HUES64 (cell line): ENCODE measurements around the gene ZNF10.

Source experiments
- H3K27ac ChIP-seq: 2 replicates; pipeline ENCODE4 v1.7.0; 2013; ENCODE audit warnings: low read depth, low read length, inconsistent platforms
- H3K27me3 ChIP-seq: 2 replicates; pipeline ENCODE4 v1.6.1; 2013; ENCODE audit warnings: mild to moderate bottlenecking, low read length; ENCODE audit not compliant: insufficient read depth
- H3K36me3 ChIP-seq: 2 replicates; pipeline ENCODE4 v1.6.1; 2013; ENCODE audit warnings: mild to moderate bottlenecking, low read length; ENCODE audit not compliant: insufficient read depth
- H3K4me1 ChIP-seq: 2 replicates; pipeline ENCODE4 v1.6.1; 2013; ENCODE audit warnings: mild to moderate bottlenecking, low read length, moderate library complexity; ENCODE audit not compliant: insufficient read depth
- H3K4me3 ChIP-seq: 2 replicates; pipeline ENCODE4 v1.5.1; 2013; ENCODE audit warnings: mild to moderate bottlenecking, low read length, moderate library complexity
- H3K9ac ChIP-seq: 2 replicates; pipeline ENCODE4 v1.6.1; 2013; ENCODE audit warnings: mild to moderate bottlenecking, low read depth, low read length
- H3K9me3 ChIP-seq: 2 replicates; pipeline ENCODE4 v1.6.1; 2013; ENCODE audit warnings: low read depth, low read length; ENCODE audit not compliant: insufficient read depth
- WGBS: fragments of 150-250, 120-280 bp; methylation state at CpG from one replicate; pipeline ENCODE4 v1.1.7; 2013; ENCODE audit warnings: missing lambda C conversion rate; 5-methylcytosine and 5-hydroxymethylcytosine counted together

ZNF10 gene

DNA sequence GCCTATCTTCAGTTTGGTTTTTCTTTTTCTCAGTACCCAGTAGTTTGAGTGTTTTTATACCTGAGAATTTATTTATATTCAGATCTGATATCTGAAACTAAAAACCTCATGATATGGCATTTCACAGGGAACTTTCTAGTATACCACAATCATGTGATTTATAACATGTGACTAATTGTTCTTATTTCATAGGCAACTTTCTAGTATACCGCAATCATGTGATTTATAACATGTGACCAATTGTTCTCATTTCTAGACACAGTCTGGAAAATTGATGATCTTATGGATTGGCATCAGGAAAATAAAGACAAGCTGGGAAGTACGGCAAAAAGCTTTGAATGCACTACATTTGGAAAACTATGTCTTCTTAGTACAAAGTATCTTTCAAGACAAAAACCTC lies 71.5 kb downstream of the ZNF10 start:
- Histone ChIP-seq H3K27ac (no peak overlapping the region), H3K27me3 (no peaks in the 10 kb centered on the region), H3K4me3 (peak overlapping the region; percentile 28), H3K36me3 (peaks cover 57% of the 10 kb centered on the region), H3K9ac (no peak overlapping the region), H3K4me1 (no peaks in the 10 kb centered on the region), H3K9me3 (peaks cover 67% of the 10 kb centered on the region)
- 55% methylated on average over 1 of the region's 2 CpGs for WGBS

DNA sequence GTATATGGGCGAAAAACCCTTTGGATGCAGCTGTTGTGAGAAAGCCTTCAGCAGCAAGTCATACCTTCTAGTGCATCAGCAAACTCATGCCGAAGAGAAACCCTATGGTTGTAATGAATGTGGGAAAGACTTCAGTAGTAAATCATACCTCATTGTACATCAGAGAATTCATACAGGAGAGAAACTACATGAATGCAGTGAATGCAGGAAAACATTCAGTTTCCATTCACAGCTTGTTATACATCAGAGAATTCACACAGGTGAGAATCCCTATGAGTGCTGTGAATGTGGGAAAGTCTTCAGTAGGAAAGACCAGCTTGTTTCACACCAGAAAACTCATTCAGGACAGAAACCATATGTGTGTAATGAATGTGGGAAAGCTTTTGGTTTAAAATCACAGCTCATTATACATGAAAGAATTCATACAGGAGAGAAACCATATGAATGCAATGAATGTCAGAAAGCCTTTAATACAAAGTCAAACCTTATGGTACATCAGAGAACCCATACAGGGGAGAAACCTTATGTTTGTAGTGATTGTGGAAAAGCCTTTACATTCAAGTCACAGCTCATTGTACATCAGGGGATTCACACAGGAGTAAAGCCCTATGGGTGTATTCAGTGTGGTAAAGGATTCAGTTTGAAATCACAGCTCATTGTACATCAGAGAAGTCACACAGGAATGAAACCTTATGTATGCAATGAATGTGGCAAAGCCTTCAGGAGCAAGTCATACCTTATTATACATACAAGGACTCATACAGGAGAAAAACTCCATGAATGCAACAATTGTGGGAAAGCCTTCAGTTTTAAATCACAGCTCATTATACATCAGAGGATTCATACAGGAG lies 72.3 kb downstream of the ZNF10 start:
- Histone ChIP-seq H3K36me3 (peaks cover 57% of the 10 kb centered on the region), H3K27ac (no peak overlapping the region), H3K4me3 (peak overlapping the region; percentile 28), H3K9me3 (peaks cover 75% of the 10 kb centered on the region), H3K9ac (no peak overlapping the region), H3K4me1 (no peaks in the 10 kb centered on the region), H3K27me3 (no peaks in the 10 kb centered on the region)
- 88% methylated on average over 2 of the region's 2 CpGs for WGBS

DNA sequence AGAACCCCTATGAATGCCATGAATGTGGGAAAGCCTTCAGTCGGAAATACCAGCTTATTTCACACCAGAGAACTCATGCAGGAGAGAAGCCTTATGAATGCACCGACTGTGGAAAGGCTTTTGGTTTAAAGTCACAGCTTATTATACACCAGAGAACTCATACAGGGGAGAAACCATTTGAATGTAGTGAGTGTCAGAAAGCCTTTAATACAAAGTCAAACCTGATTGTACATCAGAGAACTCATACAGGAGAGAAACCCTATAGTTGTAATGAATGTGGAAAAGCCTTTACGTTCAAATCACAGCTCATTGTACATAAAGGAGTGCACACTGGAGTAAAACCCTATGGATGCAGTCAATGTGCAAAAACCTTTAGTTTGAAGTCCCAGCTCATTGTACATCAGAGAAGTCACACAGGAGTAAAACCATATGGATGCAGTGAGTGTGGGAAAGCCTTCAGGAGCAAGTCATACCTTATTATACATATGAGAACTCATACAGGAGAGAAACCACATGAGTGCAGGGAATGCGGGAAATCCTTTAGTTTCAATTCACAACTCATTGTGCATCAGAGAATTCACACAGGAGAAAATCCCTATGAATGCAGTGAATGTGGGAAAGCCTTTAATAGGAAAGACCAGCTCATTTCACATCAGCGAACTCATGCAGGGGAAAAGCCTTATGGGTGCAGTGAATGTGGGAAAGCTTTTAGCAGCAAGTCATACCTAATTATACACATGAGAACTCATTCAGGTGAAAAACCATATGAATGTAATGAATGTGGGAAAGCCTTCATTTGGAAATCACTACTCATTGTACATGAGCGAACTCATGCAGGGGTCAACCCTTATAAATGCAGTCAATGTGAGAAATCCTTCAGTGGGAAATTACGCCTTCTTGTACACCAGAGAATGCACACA lies 73.2 kb downstream of the ZNF10 start:
- WGBS: 99% methylated on average over 6 of the region's 7 CpGs
- Histone ChIP-seq H3K27ac (no peak overlapping the region), H3K9ac (no peak overlapping the region), H3K4me3 (peak overlapping the region; percentile 28), H3K27me3 (no peaks in the 10 kb centered on the region), H3K9me3 (peaks cover 84% of the 10 kb centered on the region), H3K4me1 (no peaks in the 10 kb centered on the region), H3K36me3 (peaks cover 57% of the 10 kb centered on the region)

DNA sequence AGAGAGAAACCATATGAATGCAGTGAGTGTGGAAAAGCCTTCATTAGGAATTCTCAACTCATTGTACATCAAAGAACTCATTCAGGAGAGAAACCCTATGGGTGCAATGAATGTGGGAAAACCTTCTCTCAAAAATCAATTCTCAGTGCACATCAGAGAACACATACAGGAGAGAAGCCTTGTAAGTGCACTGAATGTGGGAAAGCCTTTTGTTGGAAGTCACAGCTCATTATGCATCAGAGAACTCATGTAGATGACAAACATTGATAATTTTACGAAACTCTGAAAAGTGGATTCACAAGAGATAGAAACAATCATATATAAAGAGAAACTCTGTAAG lies 73.8 kb downstream of the ZNF10 start:
- no peaks in the 10 kb centered on the region for H3K27me3 ChIP-seq
- peaks cover 88% of the 10 kb centered on the region for H3K9me3 ChIP-seq
- no CpG with 5 or more reads among the region's 1 CpG for WGBS
- H3K4me3 ChIP-seq: peak overlapping the region; percentile 28
- no peak overlapping the region for H3K9ac ChIP-seq
- no peak overlapping the region for H3K27ac ChIP-seq
- H3K4me1 ChIP-seq: no peaks in the 10 kb centered on the region
- peaks cover 57% of the 10 kb centered on the region for H3K36me3 ChIP-seq

DNA sequence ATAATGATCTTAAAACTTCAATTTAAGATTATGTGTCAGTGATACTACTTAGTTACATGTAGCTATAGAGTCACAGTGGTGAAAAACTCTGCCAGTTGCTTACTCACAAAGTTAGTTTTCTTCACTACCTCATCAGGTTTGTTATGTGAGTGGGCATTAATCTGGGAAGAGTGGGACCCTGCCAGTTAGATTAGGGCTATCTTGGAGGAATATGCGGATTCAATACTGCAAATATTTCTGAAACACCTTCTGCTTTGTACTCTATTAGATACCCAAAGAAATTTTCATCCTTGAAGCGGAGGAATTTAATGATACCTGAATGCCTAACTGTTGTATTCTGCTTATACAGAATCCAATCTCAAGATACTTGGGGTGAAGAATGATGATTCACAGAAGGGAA lies 76.0 kb downstream of the ZNF10 start:
- Histone ChIP-seq H3K27me3 (no peaks in the 10 kb centered on the region), H3K36me3 (peaks cover 45% of the 10 kb centered on the region), H3K4me1 (no peaks in the 10 kb centered on the region), H3K9me3 (peaks cover 95% of the 10 kb centered on the region), H3K4me3 (peak overlapping the region; percentile 11; the same call in 1 of the 2 replicates), H3K9ac (no peak overlapping the region), H3K27ac (no peak overlapping the region)
- 83% methylated on average over 1 of the region's 2 CpGs for WGBS
